Small intestine (tissue), 7 donors: ENCODE data around the gene LENG8. TPM values are rescaled to one million over a fixed set of nuclear protein-coding genes. Genes with fewer than 3 reads are reported as not detected.

Experiments used
- DNase-seq, 2 donors: peaks; one replicate each; pipeline versions ENCODE4 v3.0.0 to v3.0.0-alpha.2; 2013
- FAIRE-seq: peaks from 2 replicates; lab custom pipeline; 2012; peaks lifted over from hg19 to GRCh38; lab: Jason Lieb, UNC
- H3K27ac ChIP-seq, 3 donors: one replicate each; pipeline ENCODE4 v1.5.1; 2013; ENCODE audit warnings: low read length in 2 of 3, mild to moderate bottlenecking in 2 of 3, control low read depth in 1 of 3, inconsistent platforms in 1 of 3, low read depth in 1 of 3, moderate library complexity in 1 of 3
- H3K27me3 ChIP-seq, 3 donors: one replicate each; pipeline ENCODE4 v1.6.1; 2013; ENCODE audit warnings: low read length in 3 of 3, inconsistent platforms in 1 of 3; ENCODE audit not compliant: control insufficient read depth in 3 of 3, insufficient read depth in 3 of 3
- H3K36me3 ChIP-seq, 3 donors: one replicate each; pipeline ENCODE4 v1.6.1; 2013; ENCODE audit warnings: low read length in 3 of 3, inconsistent platforms in 1 of 3, low read depth in 1 of 3, mild to moderate bottlenecking in 1 of 3, moderate library complexity in 1 of 3; ENCODE audit not compliant: control insufficient read depth in 3 of 3, insufficient read depth in 2 of 3
- H3K4me1 ChIP-seq, 3 donors: one replicate each; pipeline ENCODE4 v1.6.1; 2013; ENCODE audit warnings: low read length in 2 of 3, inconsistent platforms in 1 of 3, low read depth in 1 of 3, mild to moderate bottlenecking in 1 of 3, moderate library complexity in 1 of 3; ENCODE audit not compliant: control insufficient read depth in 3 of 3, insufficient read depth in 2 of 3
- H3K4me3 ChIP-seq, 3 donors: one replicate each; pipeline ENCODE4 v1.5.1; 2013; ENCODE audit warnings: low read length in 3 of 3, control low read depth in 1 of 3, inconsistent platforms in 1 of 3, low read depth in 1 of 3, mild to moderate bottlenecking in 1 of 3, moderate library complexity in 1 of 3
- H3K9me3 ChIP-seq, 2 donors: one replicate each; pipeline ENCODE4 v1.6.1; 2013; ENCODE audit warnings: low read depth in 1 of 2, low read length in 1 of 2; ENCODE audit not compliant: control insufficient read depth in 2 of 2, insufficient read depth in 1 of 2
- WGBS, 3 donors: extraction: QIAGEN DNeasy Blood & Tissue Kit; methylation state at CpG; one replicate each; pipeline ENCODE4 v1.1.7; 2013; 5-methylcytosine and 5-hydroxymethylcytosine counted together
- polyA plus RNA-seq, 4 donors: library from polyadenylated mRNA; stranded (reverse) in 3 of 4; unstranded in 1 of 4; fragments of 200-250 nt in 3 of 4; fragments of 120-200 nt in 1 of 4; gene quantifications; one replicate each; pipeline versions ENCODE4 v1.2.1 to v1.2.3, GENCODE V29; 2013
- donor health status: healthy with polysubstance abuse.
- donor health status: control.
- donor health status: control.
- donor health status: Bipolar disorder and iron deficiency.
- donor health status: healthy.

Gene LENG8
- polyA plus RNA-seq, 4 donors, result 51.6 to 214 (median 87.2) TPM

DNA sequence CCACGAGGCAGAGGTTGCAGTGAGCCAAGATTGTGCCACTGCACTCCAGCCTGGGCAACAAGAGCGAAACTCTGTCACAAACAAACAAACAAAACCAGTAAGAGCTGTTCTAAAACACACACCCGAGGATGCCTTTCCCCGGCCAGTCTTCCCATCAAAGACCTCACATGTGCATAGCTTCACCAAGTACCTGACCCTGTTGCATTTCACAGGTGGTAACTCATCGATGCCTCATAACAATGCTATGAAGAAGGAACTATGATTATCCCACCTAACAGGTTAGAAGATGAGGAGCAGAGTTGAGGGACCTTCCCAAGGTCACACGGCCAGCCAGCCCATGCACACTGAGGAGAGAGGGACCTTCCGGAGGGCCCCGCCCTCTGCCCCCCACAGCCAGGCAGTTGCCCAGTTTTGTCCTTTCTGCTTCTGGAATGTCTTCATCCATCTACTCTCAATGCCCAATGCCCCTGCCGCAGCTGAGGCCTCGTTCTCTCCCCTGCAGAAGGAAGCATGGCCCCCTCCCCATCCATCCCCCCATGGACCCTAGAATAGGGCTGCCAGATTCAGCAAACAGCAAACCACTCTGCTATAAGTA, 16.8 kb upstream of the LENG8 start:
- FAIRE-seq, result no peak
- H3K27ac ChIP-seq, result no peak overlapping the region

GRCh38 chr19:54433697-54434096, 15.3 kb upstream of the LENG8 start:
- no peak overlapping the region for H3K27ac ChIP-seq
- H3K36me3 ChIP-seq, result peaks cover 0 to 7% (median 0%) of the 10 kb centered on the region in 3 donors
- no peak overlapping the region for H3K4me3 ChIP-seq
- WGBS, 3 donors, result 55 to 86% (median 77%) methylated on average over 5 of the region's 5 CpGs
- peaks cover 0 to 8% (median 3%) of the 10 kb centered on the region in 3 donors for H3K27me3 ChIP-seq
- H3K9me3 ChIP-seq, result no peaks in the 10 kb centered on the region
- DNase-seq, result no peak
- peaks cover 0 to 11% (median 0%) of the 10 kb centered on the region in 3 donors for H3K4me1 ChIP-seq
- FAIRE-seq, result no peak

More for the DNA sequence above, 16.8 kb upstream of the LENG8 start:
- H3K36me3 ChIP-seq, result peaks cover 0 to 6% (median 0%) of the 10 kb centered on the region in 3 donors
- H3K4me3 ChIP-seq, result no peak overlapping the region
- peaks cover 0 to 10% (median 3%) of the 10 kb centered on the region in 3 donors for H3K27me3 ChIP-seq
- no peak for DNase-seq
- 49 to 76% (median 60%) methylated on average over 10 of the region's 10 CpGs for WGBS, 3 donors
- peaks cover 0 to 8% (median 0%) of the 10 kb centered on the region in 3 donors for H3K4me1 ChIP-seq
- no peaks in the 10 kb centered on the region for H3K9me3 ChIP-seq

DNA sequence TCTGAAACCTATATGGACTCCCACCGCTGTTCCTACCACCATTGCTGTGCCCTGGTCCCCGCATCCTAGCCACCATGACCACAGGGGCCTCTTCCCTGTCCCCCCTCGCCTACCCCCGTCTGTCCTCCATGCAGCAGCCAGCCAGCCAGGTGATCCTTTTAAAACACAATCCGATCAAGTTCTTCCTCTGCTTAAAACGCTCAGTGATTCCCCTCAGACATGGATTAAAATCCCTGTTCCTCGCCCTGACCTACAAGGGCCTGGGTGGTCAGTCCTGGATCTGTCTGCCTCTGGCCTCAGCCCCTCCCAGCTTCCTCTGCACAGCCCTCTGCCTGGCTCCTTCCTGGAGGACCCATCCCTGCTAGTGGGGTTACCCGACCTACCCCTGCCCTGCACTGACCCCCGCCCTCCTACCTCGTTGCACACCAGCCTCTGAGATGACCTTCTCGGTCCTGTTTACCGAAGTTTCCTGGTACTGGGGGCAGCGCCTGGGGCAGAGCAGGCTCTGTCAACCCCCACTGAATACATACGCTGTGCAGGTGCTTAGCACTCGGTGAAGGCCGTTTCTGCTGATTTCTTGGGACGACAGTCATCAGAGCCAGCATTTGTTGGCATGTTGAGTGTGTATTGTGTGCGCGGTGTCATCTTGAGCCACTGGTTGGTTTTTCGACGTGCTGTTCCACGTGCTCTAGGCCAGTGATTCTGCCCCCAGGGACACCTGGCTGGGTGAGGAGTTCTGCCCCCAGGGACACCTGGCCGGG, 14.7 kb upstream of the LENG8 start:
- no peak for DNase-seq
- H3K4me1 ChIP-seq, result peaks cover 0 to 14% (median 0%) of the 10 kb centered on the region in 3 donors
- WGBS, 3 donors, result 17 to 53% (median 45%) methylated on average over 23 of the region's 23 CpGs

DNA sequence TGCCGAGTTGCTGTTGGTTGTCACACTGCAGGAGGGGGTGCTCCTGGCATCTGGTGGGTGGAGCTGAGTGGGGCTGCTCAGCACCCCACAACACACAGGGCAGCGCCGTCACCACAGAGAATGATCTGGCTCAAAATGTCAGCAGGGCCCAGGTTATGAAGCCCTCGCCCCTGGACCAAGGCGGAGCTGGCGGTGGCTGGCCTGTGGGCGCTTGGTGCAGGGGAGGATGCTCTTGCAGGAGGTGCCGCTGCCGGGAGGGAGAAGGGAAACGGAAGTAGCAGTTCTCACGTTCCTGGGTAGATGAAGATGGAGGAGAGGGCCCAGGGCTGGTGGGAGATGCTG, 14.2 kb upstream of the LENG8 start:
- WGBS, 3 donors, result 14 to 36% (median 21%) methylated on average over 11 of the region's 11 CpGs
- Histone ChIP-seq H3K4me3 (no peak overlapping the region), H3K27me3 (peaks cover 0 to 5% (median 2%) of the 10 kb centered on the region in 3 donors), H3K9me3 (no peaks in the 10 kb centered on the region), H3K4me1 (peaks cover 0 to 14% (median 0%) of the 10 kb centered on the region in 3 donors), H3K27ac (no peak overlapping the region), H3K36me3 (peaks cover 0 to 14% (median 0%) of the 10 kb centered on the region in 3 donors)
- DNase-seq, result no peak
- no peak for FAIRE-seq

More for the DNA sequence above, 14.7 kb upstream of the LENG8 start:
- Histone ChIP-seq H3K9me3 (no peaks in the 10 kb centered on the region), H3K36me3 (peaks cover 0 to 11% (median 0%) of the 10 kb centered on the region in 3 donors), H3K27me3 (peaks cover 0 to 7% (median 3%) of the 10 kb centered on the region in 3 donors), H3K4me3 (no peak overlapping the region), H3K27ac (no peak overlapping the region)
- no peak for FAIRE-seq

DNA sequence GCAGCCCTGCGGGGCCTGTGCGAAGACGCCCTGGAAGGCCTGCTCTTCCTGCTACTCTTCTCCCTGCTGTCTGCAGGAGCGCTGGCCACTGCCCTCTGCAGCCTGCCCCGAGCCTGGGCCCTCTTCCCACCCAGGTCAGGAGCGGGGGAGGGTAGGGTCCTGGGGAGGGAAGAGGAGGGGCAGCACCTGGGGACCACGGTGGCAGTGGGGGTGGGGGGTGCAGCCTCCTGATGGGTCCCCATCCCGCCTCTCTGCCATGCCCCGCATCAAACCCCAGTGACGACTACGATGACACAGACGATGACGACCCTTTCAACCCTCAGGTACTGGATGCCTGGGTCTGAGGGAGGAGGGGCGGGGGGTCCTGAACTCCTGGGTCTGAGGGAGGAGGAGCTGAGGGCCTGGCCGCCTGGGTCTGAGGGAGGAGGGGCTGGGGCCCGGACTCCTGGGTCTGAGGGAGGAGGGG, 13.4 kb upstream of the LENG8 start:
- no peak overlapping the region for H3K27ac ChIP-seq
- no peak overlapping the region for H3K4me3 ChIP-seq
- H3K9me3 ChIP-seq, result no peaks in the 10 kb centered on the region
- H3K36me3 ChIP-seq, result peaks cover 0 to 18% (median 0%) of the 10 kb centered on the region in 3 donors
- 44 to 53% (median 46%) methylated on average over 13 to 16 of the region's 16 CpGs for WGBS, 3 donors
- no peak for DNase-seq
- peaks cover 0 to 7% (median 0%) of the 10 kb centered on the region in 3 donors for H3K4me1 ChIP-seq
- H3K27me3 ChIP-seq, result no peaks in the 10 kb centered on the region
- FAIRE-seq, result no peak

DNA sequence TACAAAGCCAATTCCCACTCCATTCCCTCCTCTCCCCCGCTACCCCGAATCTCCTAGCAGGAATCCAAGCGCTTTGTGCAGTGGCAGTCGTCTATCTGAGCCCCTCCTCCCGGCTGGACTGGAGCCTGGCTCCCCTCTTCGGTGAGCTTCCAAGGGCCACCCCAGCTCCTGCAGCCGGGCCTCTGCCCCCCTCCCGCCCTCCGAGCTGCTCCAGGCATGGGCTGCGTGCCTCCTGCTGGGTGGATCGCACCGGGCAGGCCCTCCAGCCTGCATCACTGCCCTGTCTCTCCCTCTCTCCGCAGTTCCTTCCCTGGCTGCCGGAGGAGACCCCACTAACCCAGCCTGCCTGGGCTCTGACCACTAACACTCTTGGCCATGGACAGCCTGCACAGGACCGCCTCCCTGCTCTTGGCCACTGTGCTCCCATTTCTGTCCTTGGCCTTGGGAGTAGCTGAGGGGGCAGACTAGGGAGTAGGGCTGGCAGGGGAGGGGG, 12.9 kb upstream of the LENG8 start:
- Histone ChIP-seq H3K36me3 (peaks cover 0 to 18% (median 0%) of the 10 kb centered on the region in 3 donors), H3K4me1 (peaks cover 0 to 6% (median 0%) of the 10 kb centered on the region in 3 donors), H3K27ac (no peak overlapping the region), H3K9me3 (no peaks in the 10 kb centered on the region), H3K4me3 (no peak overlapping the region), H3K27me3 (no peaks in the 10 kb centered on the region)
- FAIRE-seq, result no peak
- DNase-seq, result no peak
- WGBS, 3 donors, result 56 to 76% (median 68%) methylated on average over 12 to 15 of the region's 15 CpGs

GRCh38 chr19:54436628-54437252, 12.3 kb upstream of the LENG8 start:
- Histone ChIP-seq H3K27ac (no peak overlapping the region), H3K4me3 (no peak overlapping the region), H3K36me3 (peaks cover 0 to 18% (median 0%) of the 10 kb centered on the region in 3 donors), H3K27me3 (no peaks in the 10 kb centered on the region), H3K4me1 (peaks cover 0 to 6% (median 0%) of the 10 kb centered on the region in 3 donors), H3K9me3 (no peaks in the 10 kb centered on the region)
- DNase-seq (no peak), FAIRE-seq (no peak)
- 74 to 89% (median 87%) methylated on average over 10 of the region's 10 CpGs for WGBS, 3 donors
